GM23338 (cell line): ENCODE results near the gene INTS6. TPM values are rescaled to one million over a fixed set of nuclear protein-coding genes. Genes with fewer than 3 reads are reported as not detected.

ENCODE experiments used
- ATAC-seq: fragments of 200-7000 bp; cut with Tn5 transposase; 3 replicates; pipeline ENCODE4 v1.9.1; 2020
- DNase-seq: peaks from one replicate; pipeline ENCODE4 v3.0.0-alpha.2; 2015; ENCODE audit warnings: low spot score
- H2AFZ ChIP-seq: fragments of 200-600 bp; sonication (generic); 2 replicates; pipeline ENCODE4 v1.8.0; 2016; ENCODE audit warnings: antibody characterized with exemption, mild to moderate bottlenecking, moderate library complexity
- H3F3A ChIP-seq: fragments of 200-600 bp; sonication (generic); replicated peaks from 2 replicates; pipeline ENCODE4 v1.8.0; 2017; ENCODE audit warnings: antibody characterized with exemption, mixed run types, low read depth
- H3K27ac ChIP-seq: fragments of 200-600 bp; sonication (generic); 2 replicates; pipeline ENCODE4 v1.6.1; 2016; ENCODE audit warnings: low read depth
- H3K27me3 ChIP-seq: fragments of 200-600 bp; sonication (generic); 2 replicates; pipeline ENCODE4 v1.8.0; 2016; ENCODE audit warnings: mild to moderate bottlenecking, mixed run types, moderate library complexity; ENCODE audit not compliant: insufficient read depth
- H3K36me3 ChIP-seq: fragments of 200-600 bp; sonication (generic); 2 replicates; pipeline ENCODE4 v1.8.0; 2016; ENCODE audit warnings: mild to moderate bottlenecking; ENCODE audit not compliant: insufficient read depth
- H3K4me1 ChIP-seq: fragments of 200-600 bp; sonication (generic); 2 replicates; pipeline ENCODE4 v1.8.0; 2016; ENCODE audit warnings: mild to moderate bottlenecking, moderate library complexity; ENCODE audit not compliant: insufficient read depth
- H3K4me2 ChIP-seq: fragments of 200-600 bp; sonication (generic); 2 replicates; pipeline ENCODE4 v1.7.1; 2017; ENCODE audit warnings: mixed run types
- H3K4me3 ChIP-seq: fragments of 200-600 bp; sonication (generic); 2 replicates; pipeline ENCODE4 v1.6.1; 2016; ENCODE audit warnings: mixed run types
- H3K79me2 ChIP-seq: fragments of 200-600 bp; sonication (generic); replicated peaks from 2 replicates; pipeline ENCODE4 v1.8.0; 2017; ENCODE audit warnings: mild to moderate bottlenecking; ENCODE audit not compliant: insufficient read depth
- H3K9me2 ChIP-seq: fragments of 200-600 bp; sonication (generic); 2 replicates; pipeline ENCODE4 v1.8.0; 2017; ENCODE audit not compliant: insufficient read depth
- H4K20me1 ChIP-seq: fragments of 200-600 bp; sonication (generic); replicated peaks from 2 replicates; pipeline ENCODE4 v1.8.0; 2017; ENCODE audit warnings: mild to moderate bottlenecking; ENCODE audit not compliant: insufficient read depth
- H3K27ac Mint-ChIP-seq: 2 replicates; pipeline ENCODE4 v1.8.0; 2020; ENCODE audit warnings: inconsistent platforms, mild to moderate bottlenecking, moderate library complexity, mixed read lengths
- H3K27me3 Mint-ChIP-seq: 3 replicates; pipeline ENCODE4 v1.8.0; 2022; ENCODE audit warnings: low read depth, mild to moderate bottlenecking, moderate library complexity, mixed read lengths, inconsistent platforms; ENCODE audit not compliant: insufficient read depth, poor library complexity
- H3K36me3 Mint-ChIP-seq: 3 replicates; pipeline ENCODE4 v1.8.0; 2021; ENCODE audit warnings: low read depth, mild to moderate bottlenecking, inconsistent platforms, moderate library complexity, mixed read lengths
- H3K4me1 Mint-ChIP-seq: 3 replicates; pipeline ENCODE4 v1.8.0; 2020; ENCODE audit warnings: mild to moderate bottlenecking, inconsistent platforms, mixed read lengths
- H3K4me3 Mint-ChIP-seq: 3 replicates; pipeline ENCODE4 v1.8.0; 2021; ENCODE audit warnings: moderate library complexity, mild to moderate bottlenecking, inconsistent platforms, mixed read lengths
- H3K9me3 Mint-ChIP-seq: 3 replicates; pipeline ENCODE4 v1.8.0; 2020; ENCODE audit warnings: moderate library complexity, mild to moderate bottlenecking, inconsistent platforms, mixed read lengths
- CREB1 ChIP-seq: fragments of 250-450 bp; sonication (Bioruptor Pico); IDR thresholded peaks from 2 replicates; pipeline ENCODE4 v1.5.0; 2020; ENCODE audit warnings: low read depth, mild to moderate bottlenecking, moderate library complexity
- CTCF ChIP-seq, 2 experiments: fragments of 200-600 bp in 1 of 2; sonication (generic) in 1 of 2; conservative IDR thresholded peaks; 2 replicates each; pipeline versions ENCODE4 v1.5.1 to v1.6.1; 2016 to 2017; ENCODE audit warnings: antibody characterized with exemption in 2 of 2, low read depth in 2 of 2, mild to moderate bottlenecking in 2 of 2, moderate library complexity in 1 of 2
- ETS1 ChIP-seq: IDR thresholded peaks from 2 replicates; pipeline ENCODE4 v1.6.1; 2016; ENCODE audit warnings: antibody characterized with exemption
- EZH2 ChIP-seq: fragments of 200-600 bp; sonication (generic); IDR thresholded peaks from one replicate; pipeline ENCODE4 v1.8.0; 2017; ENCODE audit warnings: antibody characterized with exemption, mild to moderate bottlenecking, low read depth; ENCODE audit not compliant: unreplicated experiment
- EZH2phosphoT487 ChIP-seq: fragments of 200-600 bp; sonication (generic); IDR thresholded peaks from one replicate; pipeline ENCODE4 v1.8.1; 2018; ENCODE audit warnings: antibody characterized with exemption; ENCODE audit not compliant: unreplicated experiment
- JUNB ChIP-seq: IDR thresholded peaks from one replicate; pipeline ENCODE4 v1.6.1; 2016; ENCODE audit warnings: antibody characterized with exemption; ENCODE audit not compliant: unreplicated experiment
- NANOG ChIP-seq: IDR thresholded peaks from 2 replicates; pipeline ENCODE4 v1.6.1; 2016; ENCODE audit warnings: antibody characterized with exemption, borderline replicate concordance
- POLR2AphosphoS5 ChIP-seq: IDR thresholded peaks from 2 replicates; pipeline ENCODE4 v1.6.1; 2016; ENCODE audit warnings: antibody characterized with exemption, low read depth
- REST ChIP-seq: IDR thresholded peaks from one replicate; pipeline ENCODE4 v1.6.1; 2018; ENCODE audit warnings: antibody characterized with exemption; ENCODE audit not compliant: unreplicated experiment
- STAT1 ChIP-seq: IDR thresholded peaks from one replicate; pipeline ENCODE4 v1.6.1; 2016; ENCODE audit warnings: antibody characterized with exemption; ENCODE audit not compliant: unreplicated experiment
- ZNF114 ChIP-seq: fragments of 250-450 bp; sonication (Bioruptor Pico); IDR thresholded peaks from 2 replicates; pipeline ENCODE4 v1.5.0; 2020; ENCODE audit warnings: mild to moderate bottlenecking, moderate library complexity
- ZNF331 ChIP-seq: fragments of 250-450 bp; sonication (Bioruptor Pico); IDR thresholded peaks from 2 replicates; pipeline ENCODE4 v1.5.0; 2020; ENCODE audit warnings: low read depth, mild to moderate bottlenecking, moderate library complexity
- ZNF462 ChIP-seq: fragments of 250-450 bp; sonication (Bioruptor Pico); IDR thresholded peaks from 2 replicates; pipeline ENCODE4 v1.5.0; 2020; ENCODE audit warnings: mild to moderate bottlenecking, moderate library complexity
- polyA plus RNA-seq: library from polyadenylated mRNA; unstranded; fragments of >200 nt; fragmentation: Nextera tagmentation; extraction: Ambion mirVana; gene quantifications from 2 replicates; pipeline ENCODE4 v1.2.1, GENCODE V29; 2016
- total RNA-seq: library from RNA; depleted of rRNA; stranded (reverse); fragments of >200 nt; shearing (Covaris generic); gene quantifications from 2 replicates; pipeline ENCODE4 v1.2.3, GENCODE V29; 2014

Gene INTS6
- total and polyA plus RNA-seq, 2 experiments from 2014 or later = 24.8 to 38.6 TPM

GRCh38 chr13:51355217-51355616 is 97.6 kb downstream of the INTS6 start:
- Mint-ChIP-seq H3K27me3 (peaks cover 1% of the 10 kb centered on the region), H3K9me3 (no peaks in the 10 kb centered on the region; the same call in 1 of the 3 replicates), H3K4me1 (peaks cover 27% of the 10 kb centered on the region), H3K4me3 (no peak overlapping the region), H3K27ac (no peak overlapping the region), H3K36me3 (no peaks in the 10 kb centered on the region; the same call in 2 of the 3 replicates)
- no peak for ATAC-seq
- Histone ChIP-seq H3K9me2 (peaks cover 9% of the 10 kb centered on the region; the same call in 1 of the 2 replicates), H3K27ac (no peak overlapping the region), H4K20me1 (no peaks in the 10 kb centered on the region), H3K4me1 (peaks cover 14% of the 10 kb centered on the region), H3K79me2 (no peaks in the 10 kb centered on the region), H3K36me3 (no peaks in the 10 kb centered on the region), H3K4me3 (no peak overlapping the region), H2AFZ (no peak overlapping the region), H3K27me3 (no peaks in the 10 kb centered on the region), H3K4me2 (no peak overlapping the region), H3F3A (no peaks in the 10 kb centered on the region)
- TF ChIP-seq EZH2 (no peak), ZNF331 (no peak), ZNF114 (CRISPR knock-in tag) (no peak), ETS1 (no peak), STAT1 (no peak), REST (no peak), NANOG (no peak), JUNB (no peak), POLR2AphosphoS5 (no peak), ZNF462 (CRISPR knock-in tag) (no peak), CREB1 (CRISPR knock-in tag) (no peak), EZH2phosphoT487 (no peak), CTCF (conservative IDR thresholded peaks at IDR 0.05; ENCODE audit: low read depth in 2 of 2) (no peak)
- no peak for DNase-seq
